ENCODE data around the gene TOB1.
"Not testable (repeated sequence)": the region's sequence is repeated elsewhere in the genome, so short reads cannot be mapped to it uniquely, and the experiment has no call there.

Gene TOB1

DNA sequence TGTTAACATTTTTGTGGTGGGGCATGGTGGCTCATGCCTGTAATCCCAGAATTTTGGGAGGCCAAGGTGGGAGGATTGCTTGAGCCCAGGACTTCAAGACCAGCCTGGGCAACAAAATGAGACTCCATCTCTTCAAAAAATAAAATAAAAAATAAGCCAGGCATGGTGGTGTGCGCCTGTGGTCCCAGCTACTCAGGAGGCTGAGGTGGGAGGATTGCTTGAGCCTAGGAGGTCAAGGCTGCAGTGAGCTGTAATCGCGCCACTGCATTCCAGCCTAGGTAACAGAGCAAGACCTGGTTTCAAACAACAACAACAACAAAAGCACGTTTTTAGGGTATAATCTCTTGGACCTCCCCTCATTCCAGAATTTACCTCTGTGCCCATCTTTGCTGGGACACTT, 28.4 kb upstream of the TOB1 start:
- not testable (repeated sequence) for DNase-seq

DNA sequence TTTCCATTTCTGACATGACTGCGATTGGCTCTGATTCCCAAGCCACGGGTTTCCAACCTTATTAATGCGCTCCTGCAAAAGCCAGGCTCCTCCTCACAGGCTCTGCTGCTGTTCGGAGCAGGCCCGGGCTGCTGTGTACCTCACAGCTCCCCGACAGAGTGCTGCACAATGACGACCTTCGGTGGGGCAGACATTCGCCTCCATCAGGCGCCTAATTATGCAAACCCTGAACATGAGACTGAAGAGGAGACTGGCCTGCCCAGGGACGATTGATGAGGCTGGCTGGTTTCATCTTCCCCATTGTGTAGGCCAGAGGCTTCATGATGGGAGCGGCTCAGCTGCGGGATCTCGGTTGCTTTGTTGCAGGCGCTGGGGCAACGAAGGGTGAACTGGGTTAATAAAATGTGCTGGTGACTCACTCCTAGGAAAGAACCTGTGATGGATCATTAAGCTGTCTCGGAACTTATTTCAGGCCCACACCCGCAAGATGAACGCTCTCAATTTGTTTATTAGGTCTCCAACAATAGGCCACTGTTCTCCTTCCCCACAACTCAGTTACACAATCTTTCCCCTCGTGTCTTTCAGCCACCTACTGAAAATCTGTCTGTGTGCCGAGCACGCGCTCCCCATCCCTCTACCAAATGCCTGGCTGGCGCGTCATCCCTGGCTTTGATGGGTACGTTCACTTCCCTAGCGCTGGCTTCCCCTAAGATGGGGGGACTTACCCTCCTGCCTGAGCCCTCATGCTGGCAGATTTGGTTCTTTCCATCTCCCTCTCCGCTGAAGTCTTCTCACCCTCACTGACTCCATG, 27.2 kb upstream of the TOB1 start:
- DNase-seq: no peak

DNA sequence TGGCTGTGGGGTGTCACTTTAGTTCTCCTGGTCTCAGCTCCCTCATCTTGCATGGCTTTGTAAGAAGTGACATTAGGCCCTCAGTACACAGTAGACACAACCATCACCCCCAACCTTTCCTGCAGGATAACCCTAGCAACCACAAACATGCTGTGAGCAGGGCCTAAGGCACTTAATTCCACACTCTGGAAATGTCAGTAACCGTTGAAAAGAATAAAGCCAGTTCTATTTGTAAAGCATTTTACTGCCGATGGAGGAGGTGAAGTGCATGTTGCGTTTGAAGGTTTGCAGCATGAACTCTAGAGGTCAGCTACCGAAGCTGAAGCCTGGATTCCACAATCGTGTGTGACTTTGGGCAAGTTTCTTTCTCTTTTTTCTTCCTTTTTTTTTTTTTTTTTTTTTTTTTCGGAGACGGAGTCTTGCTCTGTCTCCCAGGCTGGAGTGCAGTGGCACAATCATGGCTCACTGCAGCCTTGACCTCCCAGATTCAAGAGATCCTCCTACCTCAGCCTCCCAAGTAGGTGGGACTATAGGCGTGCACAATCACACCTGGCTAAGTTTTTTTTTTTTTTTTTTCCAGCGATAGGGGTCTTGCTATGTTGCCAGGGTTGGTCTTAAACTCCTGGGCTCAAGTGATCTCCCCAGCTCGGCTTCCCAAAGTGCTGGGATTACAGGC, 26.1 kb upstream of the TOB1 start:
- DNase-seq: no peak

DNA sequence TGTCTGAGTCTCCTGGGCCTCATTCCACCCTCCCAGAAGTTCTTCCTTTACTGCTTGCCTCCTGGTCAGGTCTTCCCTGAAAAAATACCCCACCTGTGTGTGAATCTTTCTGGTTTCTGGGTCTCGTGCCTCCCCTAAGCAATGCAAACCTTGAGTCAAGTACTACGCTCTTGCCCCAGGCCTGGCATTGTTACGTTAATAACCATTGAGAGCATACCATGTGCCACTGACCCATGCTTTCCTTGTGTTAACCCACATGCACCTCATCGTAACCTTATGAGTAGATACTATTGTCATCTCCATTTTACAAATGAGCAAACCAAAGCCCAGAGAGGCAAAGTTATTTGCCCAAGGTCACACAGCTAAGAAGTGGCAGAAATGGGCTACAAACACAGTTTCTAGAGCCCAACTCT, 25.4 kb upstream of the TOB1 start:
- no peak for DNase-seq

DNA sequence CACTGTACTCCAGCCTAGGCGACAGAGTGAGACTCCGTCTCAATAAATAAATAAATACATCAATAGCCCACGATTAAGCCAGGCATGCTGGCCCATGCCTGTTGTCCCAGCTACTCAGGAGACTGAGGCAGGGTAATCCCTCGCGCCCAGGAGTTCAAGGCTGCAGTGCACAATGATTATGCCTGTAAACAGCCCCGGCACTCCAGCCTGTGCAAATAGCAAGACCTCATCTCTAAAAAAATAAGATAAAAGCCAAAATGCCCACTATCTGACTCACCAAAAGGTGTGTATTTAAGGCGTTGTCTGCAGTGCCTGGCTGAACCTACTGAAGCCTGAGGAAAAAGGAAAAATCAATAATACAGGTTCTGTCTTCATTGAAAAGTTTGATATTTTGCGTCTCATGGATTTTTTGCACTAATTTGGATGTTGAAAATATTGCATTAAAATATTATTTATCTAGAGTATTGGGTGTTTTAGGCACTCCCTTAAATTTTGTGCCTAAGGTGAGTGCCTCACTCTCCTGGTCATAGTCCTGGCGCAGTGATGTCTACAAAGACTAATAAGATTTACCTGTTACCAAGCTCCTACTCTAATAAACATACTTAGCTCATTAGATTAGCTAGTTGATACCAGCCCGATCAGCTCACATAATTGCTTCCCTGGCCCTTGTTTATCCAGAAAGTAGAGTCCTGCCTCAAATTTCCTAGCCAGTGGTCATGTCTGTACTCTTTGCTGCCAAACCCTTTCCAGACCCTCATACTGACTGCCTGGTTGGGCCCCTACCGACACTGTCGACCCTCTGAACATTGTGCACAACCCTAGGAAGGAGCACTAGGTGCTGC, 24.7 kb upstream of the TOB1 start:
- DNase-seq: no peak

DNA sequence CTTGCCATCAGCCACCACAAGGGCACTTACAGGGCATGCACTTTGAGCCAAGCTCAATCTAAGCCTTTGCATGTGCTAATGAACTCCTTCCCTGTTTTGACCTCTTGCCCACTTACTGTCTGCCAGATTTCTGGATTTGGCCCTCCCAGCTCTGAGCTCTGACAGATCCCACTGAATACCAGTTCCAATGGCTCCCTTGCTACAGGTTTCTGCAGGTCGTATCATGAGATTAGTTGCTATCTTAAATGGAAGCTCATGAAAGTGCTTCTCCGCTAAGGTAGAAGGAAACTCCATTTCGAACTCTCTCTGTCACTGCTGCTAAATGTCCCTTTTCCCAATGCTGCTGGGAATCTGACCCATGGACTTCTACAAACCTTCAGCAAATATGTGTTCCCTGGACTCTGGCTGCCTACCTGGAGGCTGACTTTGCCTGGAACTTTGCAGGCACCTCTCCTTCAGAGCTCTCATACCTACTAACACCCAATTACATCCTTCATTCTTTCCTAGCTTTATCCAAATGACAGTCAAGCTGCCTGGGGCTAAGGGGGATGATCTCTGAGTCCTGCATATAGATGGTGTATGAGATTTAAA, 23.5 kb upstream of the TOB1 start:
- DNase-seq: no peak

DNA sequence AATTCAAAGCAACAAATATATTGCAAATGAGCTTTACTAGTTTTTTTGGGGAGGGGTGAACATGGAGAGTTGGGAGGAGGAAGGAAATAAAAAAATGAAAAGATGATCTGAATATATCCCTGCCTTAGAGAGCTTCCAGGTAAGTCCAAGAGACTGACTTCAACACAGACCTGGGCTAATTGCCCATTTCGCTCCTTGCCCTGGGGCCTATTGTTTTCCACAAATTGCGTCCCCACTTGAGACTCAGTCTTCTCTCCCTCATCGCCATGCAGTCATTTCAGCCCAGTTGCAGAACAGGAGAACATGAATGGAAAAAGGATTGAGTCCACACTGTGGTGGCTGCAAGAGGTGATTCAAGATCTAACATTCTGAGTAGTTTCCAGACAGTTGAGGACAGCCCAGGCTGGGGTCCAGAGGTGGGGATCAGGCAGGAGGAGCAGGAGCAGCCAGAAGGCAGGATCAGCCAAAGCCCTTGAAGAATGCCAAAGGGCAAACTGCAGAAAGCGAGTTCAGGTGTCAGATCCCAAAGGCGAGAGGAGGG, 21.6 kb upstream of the TOB1 start:
- no peak for DNase-seq

DNA sequence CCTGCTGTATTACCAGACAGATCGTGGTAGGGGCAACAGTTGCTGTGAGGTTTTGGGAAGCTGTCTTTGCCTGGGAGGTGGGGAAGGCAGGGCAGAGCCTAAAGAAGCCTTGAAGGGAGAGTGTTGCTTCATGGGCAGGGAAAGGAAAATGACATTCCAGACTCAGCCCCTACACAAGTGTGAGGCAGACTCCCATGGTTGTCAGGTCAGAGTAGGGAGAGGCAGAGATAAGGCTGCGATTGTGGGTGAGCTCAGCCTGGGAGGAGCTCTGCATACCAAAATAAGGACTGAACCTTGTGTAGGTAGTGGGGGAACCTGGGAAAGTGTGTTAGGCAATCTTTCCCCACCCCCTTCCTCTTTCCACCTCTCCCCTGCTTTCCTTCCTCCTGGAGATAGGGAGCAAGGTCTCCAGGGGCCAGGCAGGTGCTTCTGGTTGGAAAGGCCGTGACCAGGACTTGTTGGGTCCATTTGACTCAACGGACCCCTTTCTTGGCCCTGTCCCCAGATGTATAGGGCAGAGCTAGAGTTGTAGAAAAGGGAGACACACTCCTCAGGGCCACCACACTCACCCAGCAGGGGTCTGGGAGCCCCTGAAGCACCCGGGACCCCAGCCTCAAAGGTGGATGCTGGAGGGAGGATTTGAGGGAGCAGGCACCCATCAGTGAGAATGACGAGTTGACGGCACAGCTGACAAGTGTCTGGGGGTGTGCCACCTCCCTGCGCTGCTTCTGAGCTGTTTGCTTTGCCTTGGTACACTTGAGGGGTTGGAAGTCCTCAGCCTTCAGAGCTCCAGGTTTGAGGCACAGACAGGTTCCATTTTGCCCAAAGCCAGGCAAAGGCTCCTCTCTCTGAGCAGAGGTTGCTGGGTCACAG, 18.5 kb upstream of the TOB1 start:
- DNase-seq: no peak

DNA sequence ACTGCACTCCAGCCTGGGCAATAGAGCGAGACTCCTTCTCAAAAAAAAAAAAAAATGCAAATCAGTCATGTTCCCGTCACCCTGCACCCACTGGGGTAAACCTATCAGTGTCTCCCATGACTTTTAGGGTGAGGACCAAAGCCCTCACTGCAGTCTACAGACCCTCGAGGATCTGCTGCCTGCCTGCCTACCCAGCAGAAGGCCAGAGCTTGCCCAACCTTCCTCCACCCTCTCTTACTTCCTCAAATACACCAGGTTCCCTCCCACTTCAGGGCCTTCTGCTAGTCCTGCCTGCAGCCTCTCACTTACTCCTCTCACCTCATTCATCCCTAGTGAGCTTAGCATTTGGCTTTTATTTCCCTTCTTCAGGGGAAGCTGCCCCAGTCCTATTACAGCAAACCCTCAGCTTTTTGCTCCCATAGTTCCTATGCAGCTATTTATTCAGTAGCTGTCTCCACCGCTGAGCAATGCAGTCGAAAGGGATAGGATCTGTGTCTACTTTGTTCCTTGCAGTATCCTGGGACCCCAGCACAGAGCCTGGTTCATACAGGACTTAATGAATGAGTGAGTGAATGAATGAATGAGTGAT, 17.8 kb upstream of the TOB1 start:
- DNase-seq: no peak

DNA sequence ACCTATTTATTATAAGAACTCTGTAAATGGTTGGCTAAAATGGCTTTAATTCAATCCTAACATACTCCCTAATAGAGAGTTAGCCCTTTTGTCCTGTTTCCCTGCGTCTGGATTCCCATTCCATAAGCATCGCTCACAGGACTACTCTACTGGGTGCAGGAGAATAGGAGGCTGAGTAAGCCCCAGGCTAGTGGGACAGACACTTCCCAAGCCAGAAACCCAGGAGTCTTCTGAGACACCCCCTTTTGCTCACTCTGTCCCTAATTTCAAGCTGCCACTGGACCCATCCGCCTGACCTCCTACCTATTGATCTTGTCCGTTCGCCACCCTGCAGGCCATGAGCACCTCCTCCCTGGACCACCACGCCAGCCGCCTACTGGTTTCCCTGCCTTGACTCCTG, 16.7 kb upstream of the TOB1 start:
- no peak for DNase-seq

DNA sequence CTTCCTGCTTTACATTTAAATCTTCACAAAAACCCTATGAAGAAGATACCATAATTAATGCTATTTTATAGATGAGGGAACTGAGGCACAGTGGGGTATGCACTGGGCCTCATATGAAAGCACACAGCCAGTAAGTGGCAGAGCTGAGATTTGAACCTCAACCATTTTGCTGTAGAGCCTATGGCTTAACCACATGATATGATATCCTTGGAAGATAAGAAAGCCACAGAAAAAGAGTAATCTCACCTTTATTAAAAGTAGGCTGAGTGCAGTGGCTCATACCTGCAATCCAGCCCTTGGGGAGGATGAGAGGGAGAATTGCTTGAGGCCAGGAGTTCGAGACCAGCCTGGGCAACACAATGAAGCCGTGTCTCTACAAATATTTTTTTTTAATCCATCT, 15.0 kb upstream of the TOB1 start:
- no peak for DNase-seq

DNA sequence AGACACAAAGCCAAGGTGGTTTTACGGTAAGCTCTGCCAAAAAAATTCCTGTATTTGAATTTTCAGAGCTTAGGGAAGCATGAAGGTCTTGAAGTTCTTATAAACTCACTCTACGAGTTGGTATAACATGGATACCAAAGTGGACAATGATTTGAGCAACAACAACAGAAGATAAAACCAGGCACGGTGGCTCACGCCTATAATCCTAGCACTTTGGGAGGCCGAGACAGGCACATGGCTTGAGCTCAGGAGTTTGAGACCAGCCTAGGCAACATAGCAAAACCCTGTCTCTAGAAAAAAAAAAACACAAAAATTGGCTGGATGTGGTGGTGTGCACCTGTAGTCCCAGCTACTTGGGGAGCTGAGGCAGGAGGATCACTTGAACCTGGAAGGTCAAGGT, 12.9 kb upstream of the TOB1 start:
- no peak for DNase-seq

DNA sequence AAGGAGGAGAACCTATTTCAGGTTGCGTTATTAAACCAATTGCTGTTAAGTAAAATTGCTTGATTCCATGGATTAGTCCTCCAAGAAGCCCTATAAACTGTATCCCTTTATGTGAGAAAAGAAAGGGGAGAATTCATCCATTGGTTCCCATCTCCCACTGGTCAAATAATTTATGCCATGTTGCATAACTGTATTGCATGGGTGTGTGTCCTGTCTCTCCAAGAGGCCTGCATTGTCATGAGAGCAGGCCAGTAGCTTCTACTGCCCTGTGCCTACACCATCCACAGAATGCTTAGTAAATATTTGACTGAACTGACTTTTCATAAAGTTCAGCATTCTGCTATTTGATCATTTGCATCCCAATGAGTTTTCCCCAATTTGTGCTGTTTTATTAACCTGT, 11.7 kb upstream of the TOB1 start:
- no peak for DNase-seq

DNA sequence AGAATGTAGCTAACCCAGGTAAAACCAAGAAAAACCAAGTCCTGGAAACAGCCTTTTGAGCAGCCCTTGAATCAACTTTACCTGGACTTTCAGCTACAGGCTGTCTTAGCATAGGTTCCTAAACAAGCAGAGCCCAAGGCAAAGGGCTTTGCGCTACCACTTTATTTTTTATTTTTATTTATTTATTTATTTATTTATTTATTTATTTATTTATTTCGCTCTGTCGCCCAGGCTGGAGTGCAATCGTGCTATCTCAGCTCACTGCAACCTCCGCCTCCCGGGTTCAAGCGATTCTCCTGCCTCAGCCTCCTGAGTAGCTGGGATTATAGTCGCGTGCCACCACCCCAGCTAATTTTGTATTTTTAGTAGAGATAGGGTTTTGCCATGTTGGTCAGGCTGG, 10.9 kb upstream of the TOB1 start:
- not testable (repeated sequence) for DNase-seq

DNA sequence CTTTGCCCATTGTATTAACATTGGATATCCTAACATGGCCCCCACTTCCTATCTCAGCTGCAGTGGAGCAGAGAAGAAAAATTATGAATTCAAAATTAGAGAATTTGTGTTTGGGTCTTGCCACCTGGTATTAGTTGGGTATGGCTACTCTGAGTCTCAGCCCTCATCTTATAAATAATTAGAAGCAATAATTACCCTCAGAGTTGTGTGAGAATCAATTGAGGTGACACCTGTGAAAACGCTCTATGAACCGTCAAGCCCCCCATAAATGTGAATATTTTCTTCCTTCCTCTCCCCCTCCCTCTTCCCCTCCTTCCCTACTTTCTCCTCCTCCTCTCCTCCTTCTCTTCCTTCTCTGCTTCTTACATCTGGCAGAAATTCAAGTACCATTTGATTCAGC, 8.9 kb upstream of the TOB1 start:
- DNase-seq: no peak

DNA sequence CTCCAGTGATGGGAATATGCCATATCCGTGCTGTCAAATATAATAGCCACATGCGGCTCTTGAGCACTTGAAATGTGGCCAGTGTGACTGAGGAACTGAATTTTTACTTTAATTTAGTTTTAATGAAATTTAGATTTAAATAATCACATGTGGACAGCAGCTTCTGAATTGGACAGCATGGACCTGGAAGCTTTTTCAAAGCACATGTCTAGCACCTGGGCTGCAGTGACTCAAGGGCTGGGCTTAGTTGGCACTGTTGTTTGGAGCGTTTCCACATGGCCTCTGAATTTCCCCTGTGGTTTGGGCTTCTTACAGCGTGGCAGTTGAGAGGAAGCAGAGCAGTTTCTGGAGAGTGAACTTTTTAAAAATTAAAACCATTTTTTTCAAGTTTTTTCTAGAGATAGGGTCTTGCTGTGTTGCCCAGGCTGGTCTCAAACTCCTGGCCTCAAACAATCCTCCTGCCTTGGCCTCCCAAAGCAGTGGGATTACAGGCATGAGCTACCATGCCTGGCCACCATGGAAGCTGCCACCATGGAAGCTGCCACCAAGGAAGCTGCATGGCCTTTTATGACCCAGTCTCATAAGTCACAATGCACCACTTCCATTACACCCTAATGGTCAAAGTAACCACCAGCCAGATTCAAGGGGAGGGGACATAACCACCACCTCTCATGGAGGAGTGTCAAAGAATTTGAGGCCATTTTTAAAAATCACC, 6.7 kb upstream of the TOB1 start:
- peak; percentile 45 for DNase-seq

DNA sequence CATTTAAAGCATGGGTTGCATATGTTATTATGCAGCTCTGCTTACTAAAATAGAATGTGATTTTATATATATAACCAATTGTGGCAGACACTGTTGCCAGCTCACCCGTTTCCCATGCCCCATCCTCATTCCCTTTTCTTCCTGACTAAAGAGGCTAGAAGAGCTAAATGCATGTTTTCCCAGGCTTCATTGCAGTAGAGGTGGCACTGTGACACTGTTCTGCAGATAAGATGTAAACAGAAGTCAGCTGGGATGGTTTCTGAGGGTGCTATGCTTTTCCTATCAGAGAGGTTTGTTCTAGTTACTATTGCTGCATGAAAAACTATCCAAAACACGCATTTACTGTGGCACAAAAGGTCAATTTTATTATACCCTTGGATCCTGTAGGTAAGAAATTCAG, 5.7 kb upstream of the TOB1 start:
- no peak for DNase-seq

DNA sequence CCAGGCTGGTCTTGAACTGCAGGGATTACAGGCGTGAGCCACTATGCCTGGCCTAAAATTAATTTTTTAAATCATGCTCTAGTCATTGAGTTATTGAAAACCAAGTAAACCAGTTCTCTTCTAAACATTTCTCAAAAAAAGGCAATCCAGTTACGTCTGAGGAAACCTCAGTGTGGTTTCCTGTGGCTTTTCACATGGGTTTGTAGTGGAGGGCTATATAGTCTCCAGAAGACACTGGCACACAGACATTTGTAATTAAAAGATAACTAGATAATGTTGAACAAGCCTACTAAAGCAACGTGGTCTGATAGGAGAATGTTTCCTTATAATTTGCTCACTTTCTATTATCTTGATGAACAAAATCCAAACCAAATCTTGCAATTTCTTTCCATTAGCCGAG, 5.2 kb upstream of the TOB1 start:
- DNase-seq: peak; percentile 49

DNA sequence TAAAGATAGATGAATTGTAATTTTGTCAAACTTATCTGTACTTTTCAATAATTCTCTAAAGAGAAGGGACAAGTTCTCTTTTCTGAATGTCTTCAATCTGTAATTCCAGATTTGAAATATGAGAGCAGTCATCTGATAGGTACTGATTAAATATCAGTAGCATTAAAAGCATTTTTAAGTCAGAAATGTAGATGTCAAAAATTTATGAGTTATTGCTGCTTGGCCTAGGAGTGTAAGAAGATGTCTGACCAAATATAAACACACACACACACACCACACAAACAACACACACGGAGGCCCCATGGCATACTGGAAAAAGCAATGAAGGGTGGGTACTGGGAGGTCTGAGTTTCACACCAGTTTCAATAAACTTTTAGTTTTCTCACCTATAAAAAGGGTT, 2.4 kb upstream of the TOB1 start:
- DNase-seq: no peak

DNA sequence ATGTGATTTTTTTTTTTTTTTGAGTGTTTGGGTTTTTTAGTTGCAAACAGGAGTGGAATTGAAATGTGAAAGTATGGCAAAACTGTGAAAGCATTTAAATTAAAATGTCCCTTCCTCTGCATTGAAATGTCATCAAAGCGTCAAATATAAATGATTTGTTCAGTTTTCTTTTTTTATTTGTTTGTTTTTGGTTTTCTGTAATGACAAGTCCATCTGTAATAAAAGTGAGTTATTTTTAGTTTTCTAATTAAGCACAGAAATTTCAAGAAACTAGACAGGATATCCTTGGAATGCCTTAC, 1.9 kb upstream of the TOB1 start:
- DNase-seq: no peak
